Measurements from ENCODE around the gene TOP1. TPM values are rescaled to one million over a fixed set of nuclear protein-coding genes. Genes with fewer than 3 reads are reported as not detected.

The TOP1 gene
- total RNA-seq, result 38.1 TPM

- Histone ChIP-seq H3K4me1 (peaks cover 46% of the 10 kb centered on the region), H3K36me3 (no peaks in the 10 kb centered on the region), H3K27me3 (no peaks in the 10 kb centered on the region), H3K4me3 (peak within 1 kb of the TSS; percentile 98), H3K9me3 (no peaks in the 10 kb centered on the region), H3K27ac (peak within 1 kb of the TSS; percentile 99)
- peak; percentile 96 to 100 for TF ChIP-seq POLR2A (IDR thresholded peaks at IDR 0.05)
- TF ChIP-seq CTCF (IDR thresholded peaks at IDR 0.05), result no peak
- peak; percentile 97 to 100 for TF ChIP-seq POLR2AphosphoS5 (IDR thresholded peaks at IDR 0.05; ENCODE audit: insufficient read depth in 1 of 2, low read depth in 1 of 2)
- peak; percentile 100 for DNase-seq (ENCODE audit: extremely low spot score in 2 of 2)
- intact Hi-C loops (cut with DNase I), result no loop called here
Measured at GRCh38 chr20:41028359-41029149, at the start of gene TOP1. Gene TOP1, plus strand, starts transcription at chr20:41028822. Its CDS starts 246 bp downstream, at chr20:41029068.

- intact Hi-C loops (cut with DNase I), result no loop called here
- H3K4me1 ChIP-seq, result no peaks in the 10 kb centered on the region
- H3K27me3 ChIP-seq, result no peaks in the 10 kb centered on the region
- H3K4me3 ChIP-seq, result no peak overlapping the region
- no peak for DNase-seq (ENCODE audit: extremely low spot score in 2 of 2)
- TF ChIP-seq CTCF (IDR thresholded peaks at IDR 0.05) (no peak), POLR2A (IDR thresholded peaks at IDR 0.05) (no peak), POLR2AphosphoS5 (IDR thresholded peaks at IDR 0.05; ENCODE audit: insufficient read depth in 1 of 2, low read depth in 1 of 2) (no peak)
- peaks cover 7% of the 10 kb centered on the region for H3K9me3 ChIP-seq
- H3K36me3 ChIP-seq, result no peaks in the 10 kb centered on the region
- no peak overlapping the region for H3K27ac ChIP-seq
Measured at GRCh38 chr20:40979247-40979646, 49.4 kb upstream of the TOP1 start.

- H3K4me3 ChIP-seq, result no peak overlapping the region
- intact Hi-C loops (cut with DNase I), result loop anchor here (10.0 kb wide), 1 partner anchor 355 kb away; no protein-coding TSS in a partner anchor
- no peak for DNase-seq (ENCODE audit: extremely low spot score in 2 of 2)
- no peaks in the 10 kb centered on the region for H3K36me3 ChIP-seq
- H3K27ac ChIP-seq, result no peak overlapping the region
- H3K4me1 ChIP-seq, result no peaks in the 10 kb centered on the region
- H3K27me3 ChIP-seq, result no peaks in the 10 kb centered on the region
- no peak for TF ChIP-seq POLR2AphosphoS5 (IDR thresholded peaks at IDR 0.05; ENCODE audit: insufficient read depth in 1 of 2, low read depth in 1 of 2)
- no peak for TF ChIP-seq POLR2A (IDR thresholded peaks at IDR 0.05)
- no peak for TF ChIP-seq CTCF (IDR thresholded peaks at IDR 0.05)
- peaks cover 7% of the 10 kb centered on the region for H3K9me3 ChIP-seq
Measured at GRCh38 chr20:40980106-40980827, 48.4 kb upstream of the TOP1 start.

- intact Hi-C loops (cut with DNase I), result loop anchor here (10.0 kb wide), 1 partner anchor 354 kb away; no protein-coding TSS in a partner anchor
- H3K36me3 ChIP-seq, result no peaks in the 10 kb centered on the region
- DNase-seq (ENCODE audit: extremely low spot score in 2 of 2), result no peak
- H3K9me3 ChIP-seq, result peaks cover 7% of the 10 kb centered on the region
- no peak overlapping the region for H3K27ac ChIP-seq
- no peak for TF ChIP-seq POLR2AphosphoS5 (IDR thresholded peaks at IDR 0.05; ENCODE audit: insufficient read depth in 1 of 2, low read depth in 1 of 2)
- TF ChIP-seq POLR2A (IDR thresholded peaks at IDR 0.05), result no peak
- TF ChIP-seq CTCF (IDR thresholded peaks at IDR 0.05), result no peak
- no peak overlapping the region for H3K4me3 ChIP-seq
- H3K4me1 ChIP-seq, result no peaks in the 10 kb centered on the region
- no peaks in the 10 kb centered on the region for H3K27me3 ChIP-seq
Measured at GRCh38 chr20:40980828-40981310, 47.8 kb upstream of the TOP1 start.

Measured in vagina (tissue), 2 donors.